ENCODE measurements around the gene IL6. TPM values are rescaled to one million over a fixed set of nuclear protein-coding genes. Genes with fewer than 3 reads are reported as not detected.

Gene IL6
- 1.4 to 7.2 TPM (median 2.4 TPM) in 5 replicates for total RNA-seq (2022; extraction: Qiagen RNA extraction; ENCODE audit: low read depth)

GRCh38 chr7:22726907-22727713 is at the start of gene IL6:
Gene IL6 (plus strand): TSS chr7:22727200. CDS start chr7:22727263, 63 bp downstream.

Other genes with a start within 250 kb of the IL6 start
- 0.03 to 0.21 TPM (median 0.17 TPM) in 3 of 5 replicates, not detected in the others for gene STEAP1B, start 227.0 kb upstream of the IL6 start, total RNA-seq (2022; extraction: Qiagen RNA extraction; ENCODE audit: low read depth)
- 429 to 1,163 TPM (median 501 TPM) in 5 replicates for gene TOMM7, start 95.6 kb downstream of the IL6 start, total RNA-seq (2022; extraction: Qiagen RNA extraction; ENCODE audit: low read depth)

All from A549 treated with CpdA at 1 μM for 4 hours (cell line).